ENCODE measurements around the gene SLC25A21. TPM values are rescaled to one million over a fixed set of nuclear protein-coding genes. Genes with fewer than 3 reads are reported as not detected.

Gene SLC25A21
- total RNA-seq, 1 donor from 2014 or later, result 0.56 TPM

- H3K4me1 Mint-ChIP-seq (ENCODE audit: unreplicated experiment), result peaks cover 35% of the 10 kb centered on the region
- no peak for TF ChIP-seq CTCF (IDR thresholded peaks at IDR 0.05)
- H3K27ac Mint-ChIP-seq (ENCODE audit: unreplicated experiment), result peak overlapping the region; percentile 46
- H3K9me3 Mint-ChIP-seq (ENCODE audit: unreplicated experiment), result no peaks in the 10 kb centered on the region
- no peaks in the 10 kb centered on the region for H3K36me3 Mint-ChIP-seq (ENCODE audit: unreplicated experiment)
- DNase-seq (ENCODE audit: extremely low spot score, unreplicated experiment), result no peak
- H3K27me3 Mint-ChIP-seq (ENCODE audit: unreplicated experiment), result no peaks in the 10 kb centered on the region
- no peak overlapping the region for H3K4me3 Mint-ChIP-seq (ENCODE audit: unreplicated experiment)
Measured at GRCh38 chr14:37089410-37089809, 83.0 kb downstream of the SLC25A21 start.

GRCh38 chr14:37088356-37089215 is 83.8 kb downstream of the SLC25A21 start:
- Mint-ChIP-seq H3K27me3 (ENCODE audit: unreplicated experiment) (no peaks in the 10 kb centered on the region), H3K36me3 (ENCODE audit: unreplicated experiment) (no peaks in the 10 kb centered on the region), H3K27ac (ENCODE audit: unreplicated experiment) (no peak overlapping the region), H3K4me3 (ENCODE audit: unreplicated experiment) (no peak overlapping the region), H3K9me3 (ENCODE audit: unreplicated experiment) (no peaks in the 10 kb centered on the region), H3K4me1 (ENCODE audit: unreplicated experiment) (peaks cover 35% of the 10 kb centered on the region)
- no peak for DNase-seq (ENCODE audit: extremely low spot score, unreplicated experiment)
- no peak for TF ChIP-seq CTCF (IDR thresholded peaks at IDR 0.05)

- no peaks in the 10 kb centered on the region for H3K27me3 Mint-ChIP-seq (ENCODE audit: unreplicated experiment)
- H3K4me1 Mint-ChIP-seq (ENCODE audit: unreplicated experiment), result peaks cover 35% of the 10 kb centered on the region
- no peak for TF ChIP-seq CTCF (IDR thresholded peaks at IDR 0.05)
- H3K4me3 Mint-ChIP-seq (ENCODE audit: unreplicated experiment), result no peak overlapping the region
- H3K9me3 Mint-ChIP-seq (ENCODE audit: unreplicated experiment), result no peaks in the 10 kb centered on the region
- DNase-seq (ENCODE audit: extremely low spot score, unreplicated experiment), result no peak
- no peak overlapping the region for H3K27ac Mint-ChIP-seq (ENCODE audit: unreplicated experiment)
- no peaks in the 10 kb centered on the region for H3K36me3 Mint-ChIP-seq (ENCODE audit: unreplicated experiment)
Measured at GRCh38 chr14:37087520-37087919, 84.9 kb downstream of the SLC25A21 start.

- no peak for DNase-seq (ENCODE audit: extremely low spot score, unreplicated experiment)
- Mint-ChIP-seq H3K27ac (ENCODE audit: unreplicated experiment) (no peak overlapping the region), H3K36me3 (ENCODE audit: unreplicated experiment) (no peaks in the 10 kb centered on the region), H3K4me1 (ENCODE audit: unreplicated experiment) (peaks cover 8% of the 10 kb centered on the region), H3K9me3 (ENCODE audit: unreplicated experiment) (no peaks in the 10 kb centered on the region), H3K27me3 (ENCODE audit: unreplicated experiment) (no peaks in the 10 kb centered on the region), H3K4me3 (ENCODE audit: unreplicated experiment) (no peak overlapping the region)
- TF ChIP-seq CTCF (IDR thresholded peaks at IDR 0.05), result no peak
Measured at GRCh38 chr14:37083599-37083998, 88.8 kb downstream of the SLC25A21 start.

- Mint-ChIP-seq H3K4me3 (ENCODE audit: unreplicated experiment) (no peak overlapping the region), H3K9me3 (ENCODE audit: unreplicated experiment) (no peaks in the 10 kb centered on the region), H3K4me1 (ENCODE audit: unreplicated experiment) (peaks cover 10% of the 10 kb centered on the region), H3K27ac (ENCODE audit: unreplicated experiment) (no peak overlapping the region), H3K27me3 (ENCODE audit: unreplicated experiment) (no peaks in the 10 kb centered on the region), H3K36me3 (ENCODE audit: unreplicated experiment) (no peaks in the 10 kb centered on the region)
- TF ChIP-seq CTCF (IDR thresholded peaks at IDR 0.05), result no peak
- no peak for DNase-seq (ENCODE audit: extremely low spot score, unreplicated experiment)
Measured at GRCh38 chr14:37082449-37082848, 90.0 kb downstream of the SLC25A21 start.
